Astrocyte of the spinal cord (primary cell): ENCODE measurements around the gene TCHH.
"Not testable (repeated sequence)": the region's sequence is repeated elsewhere in the genome, so short reads cannot be mapped to it uniquely, and the experiment has no call there.

Experiments
- DNase-seq: peaks from one replicate; pipeline ENCODE4 v3.0.0; 2011; ENCODE audit warnings: low read depth, low spot score
- H3K4me3 ChIP-seq: 2 replicates; pipeline ENCODE4 v1.5.1; 2011; ENCODE audit warnings: low read depth, mild to moderate bottlenecking, low read length, moderate library complexity
- in situ Hi-C: cut with HindIII; loops from 2 replicates; pipeline ENCODE4 v1.10.0; 2017; ENCODE audit warnings: low sequenced_read_pairs
- TF ChIP-seq, protein P1 (sequence below): IDR thresholded peaks from 2 replicates; pipeline ENCODE4 v1.5.1; 2012; ENCODE audit warnings: low read depth, mild to moderate bottlenecking, low read length, inconsistent platforms

The TCHH gene

DNA sequence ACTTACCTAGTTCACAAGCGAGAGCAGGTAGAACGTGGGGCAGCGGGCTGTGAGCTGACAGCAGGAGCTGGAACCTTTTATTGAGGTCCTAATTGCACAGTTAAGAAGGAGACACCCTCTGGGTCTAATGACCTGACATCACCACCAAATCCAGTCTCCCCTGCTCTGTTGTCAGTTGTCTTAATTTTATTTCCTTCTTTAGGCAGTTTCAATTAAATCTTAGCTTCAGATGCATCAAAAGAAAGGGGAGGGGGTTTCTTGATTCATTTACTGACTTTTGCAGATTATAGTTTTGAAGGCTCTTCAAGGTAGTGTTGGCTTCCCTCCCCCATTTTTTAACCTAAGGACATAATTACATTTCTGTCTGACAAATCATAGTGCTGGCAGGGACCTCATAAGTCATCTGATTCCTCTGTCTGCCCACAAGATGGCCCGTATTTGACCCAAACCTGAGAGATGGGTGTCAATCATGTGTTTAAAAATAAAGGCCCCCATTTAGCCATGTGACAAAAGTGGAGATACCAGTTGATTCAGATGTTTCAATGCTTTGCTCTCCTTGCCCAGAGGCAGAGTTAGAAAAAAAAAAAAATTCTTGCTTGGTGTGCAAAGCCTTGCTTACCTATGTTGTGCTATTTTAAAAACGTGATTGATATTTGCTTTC is 26.1 kb downstream of the TCHH start, which contains the start of gene TCHHL1:
TSS of gene TCHHL1 (minus strand) at position 51 of the 661 bp plus-strand sequence. CDS start 921 bp downstream, outside the sequence.
- in situ Hi-C loops, result no loop called here
- TF ChIP-seq, protein P1, sequence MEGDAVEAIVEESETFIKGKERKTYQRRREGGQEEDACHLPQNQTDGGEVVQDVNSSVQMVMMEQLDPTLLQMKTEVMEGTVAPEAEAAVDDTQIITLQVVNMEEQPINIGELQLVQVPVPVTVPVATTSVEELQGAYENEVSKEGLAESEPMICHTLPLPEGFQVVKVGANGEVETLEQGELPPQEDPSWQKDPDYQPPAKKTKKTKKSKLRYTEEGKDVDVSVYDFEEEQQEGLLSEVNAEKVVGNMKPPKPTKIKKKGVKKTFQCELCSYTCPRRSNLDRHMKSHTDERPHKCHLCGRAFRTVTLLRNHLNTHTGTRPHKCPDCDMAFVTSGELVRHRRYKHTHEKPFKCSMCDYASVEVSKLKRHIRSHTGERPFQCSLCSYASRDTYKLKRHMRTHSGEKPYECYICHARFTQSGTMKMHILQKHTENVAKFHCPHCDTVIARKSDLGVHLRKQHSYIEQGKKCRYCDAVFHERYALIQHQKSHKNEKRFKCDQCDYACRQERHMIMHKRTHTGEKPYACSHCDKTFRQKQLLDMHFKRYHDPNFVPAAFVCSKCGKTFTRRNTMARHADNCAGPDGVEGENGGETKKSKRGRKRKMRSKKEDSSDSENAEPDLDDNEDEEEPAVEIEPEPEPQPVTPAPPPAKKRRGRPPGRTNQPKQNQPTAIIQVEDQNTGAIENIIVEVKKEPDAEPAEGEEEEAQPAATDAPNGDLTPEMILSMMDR, result no peak
- no peak within 1 kb of the TSS for H3K4me3 ChIP-seq
- no peak for DNase-seq

DNA sequence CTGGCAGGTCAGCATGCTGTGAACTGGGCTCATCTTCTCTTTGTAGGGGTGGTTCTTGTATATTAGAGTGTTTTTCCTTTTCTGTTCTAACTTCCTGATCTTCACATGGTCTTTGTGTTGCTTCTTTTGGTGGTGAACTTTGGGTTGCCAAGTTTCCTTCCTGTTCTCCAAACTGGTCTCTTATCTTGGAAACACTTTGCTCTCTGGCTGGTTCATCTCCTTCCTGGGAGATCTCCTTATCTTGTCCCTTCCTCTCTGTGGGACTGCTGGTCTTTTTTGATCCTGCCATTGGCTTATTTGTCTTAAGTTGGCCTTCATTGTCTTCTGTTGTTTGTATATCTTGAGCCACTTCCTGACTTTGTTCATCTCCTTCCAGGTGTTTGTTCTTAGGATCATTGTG is 28.5 kb downstream of the TCHH start:
- H3K4me3 ChIP-seq, result no peak overlapping the region
- in situ Hi-C loops, result no loop called here
- TF ChIP-seq, protein P1, result no peak
- DNase-seq, result no peak

DNA sequence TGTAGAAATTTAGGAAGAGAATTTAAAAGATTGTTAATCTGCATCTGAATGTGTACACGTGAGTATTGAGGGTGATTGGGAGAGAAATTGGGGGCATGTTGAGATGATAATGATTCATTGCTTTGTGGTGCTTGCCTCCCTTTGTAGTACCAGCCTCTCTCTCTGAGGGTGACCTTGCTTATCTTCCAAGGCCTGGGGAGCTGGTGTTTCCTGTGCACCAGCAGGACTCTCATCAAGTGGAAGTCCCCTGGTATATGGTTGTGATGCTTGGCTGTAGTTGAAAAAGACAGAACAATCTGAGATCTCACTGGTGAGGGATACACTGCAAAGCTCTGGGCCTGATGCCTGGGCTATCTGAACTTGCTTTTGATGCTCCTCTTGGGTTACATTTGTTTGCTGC is 30.4 kb downstream of the TCHH start:
- in situ Hi-C loops, result no loop called here
- no peak for DNase-seq
- no peak overlapping the region for H3K4me3 ChIP-seq
- TF ChIP-seq, protein P1, result no peak

DNA sequence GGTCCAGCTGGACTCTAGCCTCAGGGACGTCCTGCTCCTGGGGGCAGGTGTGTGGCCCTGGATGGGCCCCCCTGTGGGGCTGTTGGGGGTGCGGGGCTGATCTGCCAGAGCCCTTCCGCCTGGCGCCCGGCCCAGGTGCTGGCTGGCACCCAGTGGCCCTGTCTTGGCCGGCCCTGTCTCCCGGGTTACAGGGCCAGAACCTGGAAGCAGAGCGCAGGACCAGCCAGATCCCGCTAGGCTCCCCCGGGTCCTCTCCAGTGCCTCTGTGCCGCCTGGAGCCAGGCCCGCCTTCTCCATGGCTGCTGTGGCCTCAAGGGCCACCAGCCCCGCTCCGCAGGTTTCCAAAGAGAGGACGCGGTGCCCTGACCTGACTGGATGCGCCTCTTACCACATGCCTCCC is 34.2 kb downstream of the TCHH start:
- DNase-seq, in situ Hi-C loops, H3K4me3 ChIP-seq: not testable (repeated sequence)

DNA sequence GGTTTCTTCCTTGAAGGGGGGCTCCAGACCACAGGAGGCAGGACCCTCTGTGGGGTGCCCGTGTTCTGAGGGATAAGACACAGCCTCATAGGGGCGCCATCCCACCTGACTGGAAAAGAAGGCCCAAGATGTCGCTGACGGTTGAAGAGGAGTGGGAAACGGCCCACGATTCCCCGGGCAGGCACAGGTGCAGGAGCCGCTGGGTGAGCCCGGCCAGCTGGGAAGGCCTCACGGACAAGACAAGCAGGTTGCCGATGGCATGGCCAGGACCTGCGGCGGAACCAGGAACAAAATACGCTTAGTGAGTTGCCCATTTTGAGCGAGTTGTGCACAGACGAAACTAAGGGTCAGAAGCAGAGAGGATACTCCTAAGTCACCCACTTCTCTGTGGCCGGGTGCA is 34.8 kb downstream of the TCHH start:
- H3K4me3 ChIP-seq, in situ Hi-C loops, DNase-seq: not testable (repeated sequence)

DNA sequence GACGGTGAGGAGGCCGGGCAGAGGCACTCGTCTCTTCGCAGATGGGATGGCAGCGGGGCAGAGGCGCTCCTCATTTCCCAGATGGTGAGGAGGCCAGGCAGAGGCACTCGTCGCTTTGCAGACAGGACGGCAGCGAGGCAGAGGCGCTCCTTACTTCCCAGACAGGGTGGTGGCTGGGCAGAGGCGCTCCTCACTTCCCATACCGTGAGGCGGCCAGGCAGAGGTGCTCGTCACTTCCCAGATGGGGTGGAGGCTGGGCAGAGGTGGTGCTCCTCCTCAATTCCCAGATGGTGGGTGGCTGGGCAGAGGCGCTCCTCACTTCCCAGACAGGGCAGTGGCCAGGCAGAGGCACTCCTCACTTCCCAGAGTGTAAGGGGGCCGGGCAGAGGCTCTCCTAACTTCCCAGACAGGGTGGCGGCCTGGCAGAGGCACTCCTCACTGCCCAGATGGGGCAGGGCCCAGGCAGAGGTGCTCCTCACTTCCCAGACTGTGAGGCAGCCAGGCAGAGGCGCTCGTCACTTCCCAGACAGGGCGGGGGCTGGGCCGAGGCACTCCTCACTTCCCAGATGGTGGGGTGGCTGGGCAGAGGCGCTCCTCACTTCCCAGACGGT is 36.3 kb downstream of the TCHH start:
- H3K4me3 ChIP-seq, result no peak overlapping the region
- TF ChIP-seq, protein P1, result no peak
- no peak for DNase-seq
- in situ Hi-C loops, result no loop called here

DNA sequence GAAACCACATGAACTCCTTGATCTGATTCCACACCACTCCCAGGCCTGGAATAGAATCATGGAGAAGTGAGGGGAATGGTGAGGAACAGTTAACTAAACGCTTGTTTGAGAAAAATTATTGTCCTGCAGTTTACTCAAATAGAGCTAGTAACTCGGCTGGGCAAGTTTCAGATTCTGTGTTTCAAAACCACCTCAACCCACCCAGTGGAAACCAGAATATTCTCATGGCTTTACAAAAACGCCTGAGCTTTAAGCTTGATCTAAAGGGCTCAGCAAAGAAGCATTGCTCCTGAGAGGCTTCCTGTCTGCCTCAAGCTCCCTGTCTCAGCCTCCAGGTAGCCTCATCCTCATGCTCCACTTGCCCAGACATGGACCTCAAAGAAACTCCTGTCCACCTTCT is 42.9 kb downstream of the TCHH start:
- no peak for DNase-seq
- TF ChIP-seq, protein P1, result no peak
- no peak overlapping the region for H3K4me3 ChIP-seq
- in situ Hi-C loops, result no loop called here
